ENCODE results near the gene ENC1.

ENC1 gene

DNA sequence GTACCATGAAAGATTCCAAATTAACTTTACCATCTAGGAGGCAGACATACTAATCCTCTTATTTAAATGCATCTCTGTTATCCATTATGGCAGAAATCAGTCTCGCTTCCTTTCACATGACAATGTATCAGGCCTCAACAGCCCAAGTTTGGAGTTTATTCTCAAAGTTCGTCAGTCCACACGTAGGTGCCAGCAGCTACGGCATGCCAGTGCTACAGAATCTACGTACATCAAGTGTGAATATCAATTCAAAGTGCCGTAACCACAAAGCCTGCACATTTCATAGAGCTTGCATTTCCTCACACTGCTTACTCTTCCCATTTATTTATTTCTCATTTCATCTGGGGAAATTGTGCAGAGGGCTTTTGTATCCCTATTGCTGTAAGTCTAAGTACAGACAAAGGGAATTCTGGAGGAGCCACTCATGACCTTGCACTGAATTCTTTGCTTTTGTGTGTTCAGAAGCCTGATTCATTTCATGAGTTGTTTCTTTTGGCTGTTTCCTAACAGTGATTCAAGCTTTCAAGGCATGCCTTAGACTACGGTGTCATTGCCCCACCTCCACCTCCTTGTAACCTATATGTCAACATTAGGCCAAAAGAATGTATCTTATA is 10.0 kb downstream of the ENC1 start:
- DNase-seq: no peak

- DNase-seq: no peak
These were observed 11.2 kb downstream of the ENC1 start for GRCh38 chr5:74629326-74629725.

GRCh38 chr5:74628359-74628758 is 12.2 kb downstream of the ENC1 start:
- no peak for DNase-seq

DNA sequence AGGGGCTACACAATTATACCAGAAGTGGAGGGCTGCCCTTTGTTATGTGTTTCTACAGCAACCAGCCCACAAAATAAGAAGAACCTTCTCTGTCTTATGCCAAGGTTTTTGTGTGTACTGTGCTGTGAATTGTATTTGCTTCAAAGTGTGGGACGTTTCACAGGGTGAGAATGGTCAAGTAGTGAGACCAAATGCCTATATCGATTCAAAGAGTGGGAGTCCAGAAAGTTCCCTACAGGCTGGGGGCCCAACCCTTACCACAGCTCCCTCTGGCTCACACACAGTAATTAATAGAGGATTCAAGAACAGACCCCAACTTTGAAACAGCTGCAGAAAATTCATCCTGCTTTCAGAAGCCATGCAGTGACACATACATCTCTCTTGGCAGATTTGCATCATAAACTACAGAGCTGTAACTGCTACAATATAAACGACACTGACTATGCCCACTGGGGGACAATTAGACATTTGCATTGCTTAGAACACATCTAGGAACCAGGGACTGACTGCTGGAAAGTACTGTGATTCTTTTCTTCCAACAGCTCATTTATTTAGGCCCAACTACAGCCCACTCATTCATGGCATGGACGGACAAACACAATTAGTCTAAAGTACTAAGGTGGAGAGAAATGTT is 12.8 kb downstream of the ENC1 start:
- no peak for DNase-seq

GRCh38 chr5:74626386-74627222 is 13.9 kb downstream of the ENC1 start:
- peak; percentile 88 for DNase-seq

DNA sequence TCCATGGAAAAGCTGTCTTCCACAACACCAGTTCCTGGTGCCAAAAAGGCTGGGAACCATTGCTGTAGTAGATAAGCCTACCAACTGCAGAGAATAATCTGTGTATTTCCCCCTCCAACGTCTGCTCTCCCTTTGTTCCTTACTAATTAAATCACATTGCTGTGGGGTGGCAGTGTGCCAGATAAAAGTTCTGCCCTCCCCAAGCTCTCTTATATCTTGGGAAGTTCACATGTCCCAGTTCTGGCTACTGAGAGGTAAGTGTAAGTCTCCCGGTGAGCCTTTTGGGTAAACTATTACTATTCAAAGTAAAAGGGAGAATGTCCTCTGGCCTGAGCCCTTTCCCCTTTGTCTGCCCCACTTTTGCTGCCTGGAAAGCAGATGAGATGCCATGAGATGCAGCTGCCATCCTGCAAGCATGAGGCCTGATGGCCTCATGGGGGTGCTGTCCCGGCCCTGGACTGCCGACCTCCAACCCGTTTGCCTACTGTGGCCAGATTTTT is 14.7 kb downstream of the ENC1 start:
- DNase-seq: peak; percentile 80

DNA sequence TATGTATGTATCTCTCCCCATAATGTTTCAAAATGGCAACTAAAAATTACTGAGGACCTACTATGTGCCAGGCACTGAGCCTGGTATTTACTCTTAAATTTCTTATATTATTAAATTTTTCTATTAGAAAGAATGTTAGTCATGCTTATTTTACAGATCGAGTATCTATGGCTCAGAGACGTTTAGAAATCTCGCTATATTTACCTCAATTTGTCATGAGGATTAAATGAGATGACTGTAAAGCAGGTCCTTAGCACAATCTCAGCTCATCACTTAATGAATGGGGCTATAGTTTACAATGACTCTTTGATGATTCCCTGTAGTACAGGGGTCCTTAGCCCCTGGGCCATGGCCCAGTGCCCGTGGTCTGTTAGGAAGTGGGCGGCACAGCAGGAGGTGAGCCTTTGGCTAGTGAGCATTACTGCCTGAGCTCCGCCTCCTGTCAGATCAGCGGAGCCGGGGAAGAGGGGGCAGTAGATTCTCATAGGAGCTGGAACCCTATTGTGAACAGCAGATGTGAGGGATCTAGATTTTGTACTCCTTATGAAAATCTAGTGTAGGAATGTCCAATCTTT is 15.5 kb downstream of the ENC1 start:
- no peak for DNase-seq

DNA sequence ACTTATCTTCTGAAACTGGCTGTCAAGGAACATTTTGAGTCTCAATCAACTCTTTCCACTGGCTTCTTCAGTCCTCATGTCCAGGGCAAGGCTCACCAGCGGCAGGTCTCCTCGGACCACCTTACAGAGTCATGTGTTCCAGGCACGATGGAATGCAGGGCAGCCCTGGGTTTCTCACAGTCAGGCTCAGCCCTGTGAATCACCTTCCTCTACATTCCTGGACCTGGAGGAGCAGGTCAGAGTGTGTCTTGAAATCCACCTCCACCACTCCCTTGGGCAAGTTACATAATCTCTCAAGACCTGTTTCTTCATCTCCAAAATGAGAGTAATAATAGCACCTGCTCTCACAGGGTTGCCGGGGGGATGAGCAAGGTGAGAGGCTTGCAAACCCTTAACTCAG is 16.0 kb downstream of the ENC1 start:
- no peak for DNase-seq

DNA sequence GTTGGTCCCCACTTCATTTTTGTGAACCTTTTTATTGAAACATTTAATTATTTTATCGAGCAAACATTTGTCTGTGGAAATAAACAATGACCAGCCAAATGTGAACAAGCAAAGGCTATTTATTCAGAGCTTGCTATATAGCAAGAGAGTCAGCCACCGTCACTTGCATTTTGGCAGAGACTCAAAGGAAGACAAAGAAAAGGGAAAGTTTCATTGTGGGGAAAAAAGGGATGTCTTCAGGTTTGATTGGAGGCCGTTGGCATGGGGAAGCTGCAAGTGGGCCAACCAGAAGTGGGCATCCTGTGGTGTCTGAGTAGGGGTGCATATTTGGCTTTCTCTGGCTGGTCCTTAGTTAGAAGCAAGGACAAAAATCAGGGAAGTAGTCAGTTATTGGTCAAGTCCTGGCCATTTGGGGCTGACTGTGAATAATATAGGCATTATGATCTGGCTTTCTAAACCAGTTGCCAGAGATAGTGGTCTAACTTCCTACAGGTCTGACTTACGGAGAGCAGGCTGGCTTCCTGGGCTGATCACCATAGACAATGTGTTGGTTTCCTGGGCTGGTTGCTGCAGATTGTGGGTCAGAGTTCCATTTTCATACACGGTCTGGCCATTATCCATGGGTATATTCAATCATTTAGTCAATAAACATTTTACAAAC is 16.6 kb downstream of the ENC1 start:
- no peak for DNase-seq

- DNase-seq: no peak
These were observed 17.4 kb downstream of the ENC1 start for GRCh38 chr5:74623006-74623611.

DNA sequence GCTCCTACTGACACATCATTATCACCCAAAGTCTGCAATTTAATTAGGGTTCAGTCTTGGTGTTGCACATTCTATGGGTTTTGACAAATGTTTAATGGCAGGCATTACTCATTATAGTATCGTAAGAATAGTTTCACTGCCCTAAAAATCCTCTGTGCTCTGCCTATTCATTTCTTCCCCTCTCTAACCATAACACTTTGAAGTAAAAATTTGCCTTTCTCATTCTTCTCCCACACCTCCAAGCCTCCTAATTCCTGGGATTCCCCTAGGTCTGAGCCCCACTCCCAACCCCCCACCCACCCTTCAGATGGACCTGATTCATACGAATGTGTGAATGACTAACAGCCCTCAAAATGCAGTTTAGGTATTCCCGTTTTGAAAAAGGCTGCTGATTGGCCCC is 18.4 kb downstream of the ENC1 start:
- no peak for DNase-seq

DNA sequence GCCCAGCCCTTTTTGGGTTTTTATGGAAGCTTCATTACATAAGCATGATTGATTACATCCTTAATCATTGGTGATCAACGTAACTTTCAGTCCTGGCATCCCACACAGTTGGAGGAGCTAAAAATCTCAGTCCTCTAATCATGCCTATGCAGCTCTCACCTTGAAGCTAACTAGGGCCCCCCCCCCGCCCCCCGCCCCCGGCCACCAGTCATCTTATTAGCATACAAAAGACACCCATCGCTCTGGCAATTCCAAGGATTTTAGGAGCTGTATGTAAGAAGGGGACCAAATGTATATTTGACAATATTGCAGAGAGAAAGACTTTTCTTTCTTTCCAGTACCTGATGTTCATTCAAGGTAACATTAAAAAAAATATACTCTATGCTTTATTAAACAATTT is 19.0 kb downstream of the ENC1 start:
- DNase-seq: no peak

- DNase-seq: no peak
These were observed 21.2 kb downstream of the ENC1 start for GRCh38 chr5:74619308-74619707.

DNA sequence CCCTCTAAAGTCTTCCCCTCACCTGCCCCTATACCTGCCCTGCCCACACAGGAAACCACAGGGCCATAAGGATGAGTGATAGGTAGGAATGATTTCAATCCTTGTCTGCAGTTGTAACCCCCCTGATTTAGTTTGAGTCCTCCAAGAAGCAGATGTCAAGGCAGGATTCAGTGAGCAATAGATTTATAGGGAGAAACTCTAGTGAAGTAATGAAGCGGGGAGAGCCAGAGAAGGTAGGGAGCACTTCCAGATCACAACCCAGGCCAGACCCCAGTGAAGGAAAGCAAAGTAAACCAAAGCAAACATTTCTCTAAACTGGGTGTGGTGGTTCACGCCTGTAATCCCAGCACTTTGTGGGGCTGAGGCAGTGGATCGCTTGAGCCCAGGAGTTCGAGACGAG is 22.4 kb downstream of the ENC1 start:
- no peak for DNase-seq

DNA sequence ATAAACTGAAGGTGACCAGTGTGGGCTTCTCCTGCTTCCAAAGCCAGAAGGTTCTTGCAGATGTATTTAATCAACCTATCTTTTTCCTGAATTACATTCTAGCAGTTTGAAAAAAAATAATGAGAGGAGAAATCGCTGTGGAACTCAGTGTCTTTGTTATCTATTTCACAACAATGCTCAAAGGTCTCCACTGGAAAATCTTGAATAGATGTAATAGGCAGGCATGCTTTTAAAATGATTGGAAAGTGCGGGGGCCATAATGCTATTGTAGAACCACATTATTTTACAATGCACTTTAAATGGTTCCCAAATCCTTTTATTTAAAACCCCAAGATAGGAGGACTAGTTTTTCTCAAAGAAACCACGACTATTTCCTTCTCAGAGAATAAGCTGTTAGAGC is 23.3 kb downstream of the ENC1 start:
- DNase-seq: no peak

DNA sequence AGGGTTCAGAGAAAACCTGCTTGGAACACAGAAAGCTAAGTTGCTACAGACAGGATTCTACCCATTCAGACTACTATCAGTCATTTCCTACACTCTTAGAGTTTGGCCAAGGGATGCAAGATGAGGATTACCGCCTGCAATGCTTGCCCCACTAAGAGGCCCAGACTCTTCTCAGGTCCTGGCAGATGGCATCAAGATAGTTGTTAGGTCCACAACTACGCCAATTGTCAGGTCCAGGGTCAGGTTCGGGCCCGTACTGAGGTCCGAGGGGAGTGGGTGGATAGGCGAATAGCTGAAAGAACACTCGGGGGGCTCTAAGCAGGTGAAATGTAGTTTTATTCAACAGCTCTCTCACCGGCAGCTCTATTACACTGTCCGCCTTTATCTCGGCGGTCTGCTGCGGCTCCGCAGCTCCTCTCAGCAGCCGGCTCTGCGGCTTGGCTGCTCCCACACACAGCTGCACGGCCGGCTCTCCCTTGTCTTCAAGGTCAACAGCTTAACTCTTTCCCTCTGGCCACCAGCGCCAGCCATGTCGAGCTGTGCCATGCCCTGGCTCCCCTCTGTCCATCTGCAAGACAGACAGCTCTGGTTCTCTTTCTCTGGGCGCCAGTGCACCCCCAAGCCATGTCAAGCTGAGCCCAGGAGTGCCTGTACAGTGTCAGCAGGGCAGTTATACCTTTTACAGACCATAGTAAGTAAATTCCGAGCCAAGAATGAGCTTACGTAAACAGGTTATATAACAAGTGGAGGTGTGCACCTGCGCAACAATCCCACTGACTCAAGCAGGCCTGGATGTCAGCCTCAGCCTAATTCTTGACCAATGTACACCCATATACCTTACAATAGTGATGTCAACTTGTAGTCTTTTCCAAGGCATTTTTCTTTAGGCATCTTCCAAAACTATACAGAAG is 24.0 kb downstream of the ENC1 start:
- DNase-seq: no peak

GRCh38 chr5:74613283-74613682 is 27.2 kb downstream of the ENC1 start:
- DNase-seq: no peak

DNA sequence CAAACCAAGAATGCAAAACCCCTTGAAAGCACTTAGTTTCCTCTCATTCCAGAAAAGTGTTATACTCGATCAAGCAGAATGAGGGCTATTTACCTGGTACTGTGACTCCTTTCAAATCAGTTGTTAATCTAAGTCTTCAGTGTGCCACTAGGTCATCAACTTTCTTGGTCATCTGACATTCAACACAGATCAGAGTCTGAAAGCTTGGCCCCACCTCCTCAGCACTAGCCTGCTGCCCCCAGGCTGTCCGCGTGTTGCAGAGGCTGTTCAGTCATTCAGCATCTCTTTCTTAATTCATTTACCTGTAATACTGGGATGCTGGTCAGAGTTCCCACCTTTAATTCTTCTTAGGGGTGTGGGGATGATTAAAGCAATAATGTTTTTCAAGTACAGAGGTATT is 28.5 kb downstream of the ENC1 start:
- no peak for DNase-seq

GRCh38 chr5:74608736-74609601 is 31.6 kb downstream of the ENC1 start:
- no peak for DNase-seq

GRCh38 chr5:74605759-74606158 is 34.8 kb downstream of the ENC1 start:
- no peak for DNase-seq

DNA sequence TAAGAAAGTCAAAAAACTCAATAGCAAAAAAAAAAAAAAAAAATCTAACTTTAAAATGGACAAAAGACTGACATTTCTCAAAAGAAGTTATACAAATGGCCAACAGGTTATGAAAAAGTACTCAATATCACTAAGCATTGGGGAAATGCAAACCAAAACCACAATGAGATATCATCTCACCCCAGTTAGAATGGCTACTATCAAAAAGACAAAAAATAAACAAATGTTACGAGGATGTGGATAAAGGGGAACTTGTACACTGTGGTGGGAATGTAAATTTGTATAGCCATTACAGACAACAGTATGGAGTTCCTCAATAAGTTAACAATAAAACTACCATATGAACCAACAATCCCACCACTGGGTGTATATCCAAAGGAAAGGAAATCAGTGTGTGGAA is 37.2 kb downstream of the ENC1 start:
- DNase-seq: no peak

Measured in NCI-H446 treated with DMSO at 0.1 percent for 48 hours (cell line).